ENCODE data around the gene SRCIN1.

SRCIN1 gene

DNA sequence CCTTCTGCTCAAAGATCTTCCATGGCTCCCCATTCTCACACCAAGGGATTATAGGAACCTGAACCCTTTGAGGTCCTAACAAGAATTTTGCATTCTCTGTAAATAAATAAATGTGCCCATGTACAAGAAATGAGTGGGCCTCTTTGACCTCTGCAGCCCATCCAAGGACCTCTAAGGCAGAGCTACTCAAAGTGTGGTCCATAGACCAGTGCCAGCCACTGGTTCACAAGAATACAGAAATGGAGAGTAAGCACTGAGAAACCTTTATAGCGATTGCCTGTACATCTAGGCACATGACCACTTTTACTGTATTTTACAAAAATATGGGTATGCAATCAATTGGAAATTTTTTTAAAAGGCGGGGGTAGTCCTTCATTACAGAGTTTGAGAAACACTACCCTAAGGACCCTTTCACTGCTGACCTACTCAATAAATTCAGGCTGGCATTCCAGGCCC is 7.8 kb upstream of the SRCIN1 start:
- no peak overlapping the region for H3K4me2 ChIP-seq (ENCODE audit: low read depth, low read length, poor library complexity, severe bottlenecking)
- no peaks in the 10 kb centered on the region for H3F3A ChIP-seq (ENCODE audit: insufficient read depth)
- H3K9me2 ChIP-seq (replicated peaks; ENCODE audit: insufficient read depth, low read length): no peaks in the 10 kb centered on the region
- no peaks in the 10 kb centered on the region for H3K9me3 ChIP-seq (ENCODE audit: insufficient read depth, low read length)
- no peaks in the 10 kb centered on the region for H3K36me3 ChIP-seq (ENCODE audit: low read length)
- no peaks in the 10 kb centered on the region for H4K20me1 ChIP-seq (ENCODE audit: low read depth, low read length)
- no peak overlapping the region for H3K9ac ChIP-seq (ENCODE audit: low read length)
- no peak overlapping the region for H3K4me3 ChIP-seq (ENCODE audit: insufficient read depth, low read length, poor library complexity, severe bottlenecking)
- no peak overlapping the region for H3K27ac ChIP-seq (ENCODE audit: low read depth, low read length)
- TF ChIP-seq, protein P1, sequence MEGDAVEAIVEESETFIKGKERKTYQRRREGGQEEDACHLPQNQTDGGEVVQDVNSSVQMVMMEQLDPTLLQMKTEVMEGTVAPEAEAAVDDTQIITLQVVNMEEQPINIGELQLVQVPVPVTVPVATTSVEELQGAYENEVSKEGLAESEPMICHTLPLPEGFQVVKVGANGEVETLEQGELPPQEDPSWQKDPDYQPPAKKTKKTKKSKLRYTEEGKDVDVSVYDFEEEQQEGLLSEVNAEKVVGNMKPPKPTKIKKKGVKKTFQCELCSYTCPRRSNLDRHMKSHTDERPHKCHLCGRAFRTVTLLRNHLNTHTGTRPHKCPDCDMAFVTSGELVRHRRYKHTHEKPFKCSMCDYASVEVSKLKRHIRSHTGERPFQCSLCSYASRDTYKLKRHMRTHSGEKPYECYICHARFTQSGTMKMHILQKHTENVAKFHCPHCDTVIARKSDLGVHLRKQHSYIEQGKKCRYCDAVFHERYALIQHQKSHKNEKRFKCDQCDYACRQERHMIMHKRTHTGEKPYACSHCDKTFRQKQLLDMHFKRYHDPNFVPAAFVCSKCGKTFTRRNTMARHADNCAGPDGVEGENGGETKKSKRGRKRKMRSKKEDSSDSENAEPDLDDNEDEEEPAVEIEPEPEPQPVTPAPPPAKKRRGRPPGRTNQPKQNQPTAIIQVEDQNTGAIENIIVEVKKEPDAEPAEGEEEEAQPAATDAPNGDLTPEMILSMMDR (IDR thresholded peaks at IDR 0.05; ENCODE audit: insufficient read depth, low read length, poor library complexity, severe bottlenecking): no peak
- no peak for TF ChIP-seq EZH2phosphoT487 (conservative IDR thresholded peaks at IDR 0.05; ENCODE audit: low read length)
- no peaks in the 10 kb centered on the region for H3K79me2 ChIP-seq (ENCODE audit: insufficient read depth, low read length)
- H2AFZ ChIP-seq (ENCODE audit: low read depth, low read length, severe bottlenecking): no peak overlapping the region
- no peaks in the 10 kb centered on the region for H3K27me3 ChIP-seq (ENCODE audit: low read length)

- Histone ChIP-seq H3K36me3 (ENCODE audit: low read length) (no peaks in the 10 kb centered on the region), H3K9ac (ENCODE audit: low read length) (no peak overlapping the region), H3K27ac (ENCODE audit: low read depth, low read length) (no peak overlapping the region), H3K4me2 (ENCODE audit: low read depth, low read length, poor library complexity, severe bottlenecking) (no peak overlapping the region), H3K79me2 (ENCODE audit: insufficient read depth, low read length) (no peaks in the 10 kb centered on the region), H3F3A (ENCODE audit: insufficient read depth) (no peaks in the 10 kb centered on the region), H3K27me3 (ENCODE audit: low read length) (no peaks in the 10 kb centered on the region), H3K4me3 (ENCODE audit: insufficient read depth, low read length, poor library complexity, severe bottlenecking) (no peak overlapping the region), H4K20me1 (ENCODE audit: low read depth, low read length) (no peaks in the 10 kb centered on the region), H2AFZ (ENCODE audit: low read depth, low read length, severe bottlenecking) (no peak overlapping the region), H3K9me2 (replicated peaks; ENCODE audit: insufficient read depth, low read length) (no peaks in the 10 kb centered on the region), H3K9me3 (ENCODE audit: insufficient read depth, low read length) (no peaks in the 10 kb centered on the region)
- no peak for TF ChIP-seq EZH2phosphoT487 (conservative IDR thresholded peaks at IDR 0.05; ENCODE audit: low read length)
- TF ChIP-seq, protein P1 (IDR thresholded peaks at IDR 0.05; ENCODE audit: insufficient read depth, low read length, poor library complexity, severe bottlenecking): no peak
Measured at GRCh38 chr17:38611872-38612376, 6.2 kb upstream of the SRCIN1 start.

- Histone ChIP-seq H2AFZ (ENCODE audit: low read depth, low read length, severe bottlenecking) (no peak overlapping the region), H3K9ac (ENCODE audit: low read length) (no peak overlapping the region), H3K4me2 (ENCODE audit: low read depth, low read length, poor library complexity, severe bottlenecking) (no peak overlapping the region), H3K9me3 (ENCODE audit: insufficient read depth, low read length) (no peaks in the 10 kb centered on the region), H3K36me3 (ENCODE audit: low read length) (no peaks in the 10 kb centered on the region), H3F3A (ENCODE audit: insufficient read depth) (no peaks in the 10 kb centered on the region), H3K27me3 (ENCODE audit: low read length) (no peaks in the 10 kb centered on the region), H3K27ac (ENCODE audit: low read depth, low read length) (no peak overlapping the region), H4K20me1 (ENCODE audit: low read depth, low read length) (no peaks in the 10 kb centered on the region), H3K9me2 (replicated peaks; ENCODE audit: insufficient read depth, low read length) (no peaks in the 10 kb centered on the region), H3K79me2 (ENCODE audit: insufficient read depth, low read length) (no peaks in the 10 kb centered on the region), H3K4me3 (ENCODE audit: insufficient read depth, low read length, poor library complexity, severe bottlenecking) (no peak overlapping the region)
- TF ChIP-seq EZH2phosphoT487 (conservative IDR thresholded peaks at IDR 0.05; ENCODE audit: low read length): no peak
- TF ChIP-seq, protein P1 (IDR thresholded peaks at IDR 0.05; ENCODE audit: insufficient read depth, low read length, poor library complexity, severe bottlenecking): no peak
Measured at GRCh38 chr17:38611070-38611786, 5.5 kb upstream of the SRCIN1 start.
